Endothelial cell of hepatic sinusoid (primary cell): ENCODE measurements around the gene PPY.

Source experiments
- in situ Hi-C: cut with HindIII; loops from 2 replicates; pipeline ENCODE4 v1.10.0; 2017; ENCODE audit warnings: low sequenced_read_pairs

Gene PPY

GRCh38 chr17:43935204-43935925 is 6.9 kb downstream of the PPY start:
- in situ Hi-C loops = no loop called here

GRCh38 chr17:43932923-43933322 is 9.4 kb downstream of the PPY start:
- in situ Hi-C loops = no loop called here

GRCh38 chr17:43932357-43932756 is 9.9 kb downstream of the PPY start:
- in situ Hi-C loops = no loop called here

- in situ Hi-C loops = no loop called here
These were observed 11.2 kb downstream of the PPY start for GRCh38 chr17:43931062-43931571.

- in situ Hi-C loops = loop anchor here (5.0 kb wide), 1 partner anchor 86 kb away; no protein-coding TSS in a partner anchor
These were observed 13.7 kb downstream of the PPY start for GRCh38 chr17:43928609-43929008.

GRCh38 chr17:43927929-43928328 is 14.3 kb downstream of the PPY start:
- in situ Hi-C loops = loop anchor here (5.0 kb wide), 1 partner anchor 86 kb away; no protein-coding TSS in a partner anchor

GRCh38 chr17:43927060-43927864 is 15.0 kb downstream of the PPY start:
- in situ Hi-C loops = loop anchor here (5.0 kb wide), 1 partner anchor 85 kb away; no protein-coding TSS in a partner anchor

GRCh38 chr17:43924558-43924957 is 17.7 kb downstream of the PPY start:
- in situ Hi-C loops = no loop called here

GRCh38 chr17:43920500-43921095 is 21.7 kb downstream of the PPY start:
- in situ Hi-C loops = no loop called here

- in situ Hi-C loops = no loop called here
These were observed 24.3 kb downstream of the PPY start for GRCh38 chr17:43918026-43918389.

GRCh38 chr17:43917348-43918025 is 24.8 kb downstream of the PPY start:
- in situ Hi-C loops = no loop called here

- in situ Hi-C loops = no loop called here
These were observed 25.3 kb downstream of the PPY start for GRCh38 chr17:43917016-43917347.

GRCh38 chr17:43916385-43916784 is 25.9 kb downstream of the PPY start:
- in situ Hi-C loops = no loop called here

GRCh38 chr17:43915559-43915958 is 26.7 kb downstream of the PPY start:
- in situ Hi-C loops = no loop called here

- in situ Hi-C loops = loop anchor here (5.0 kb wide), 1 partner anchor 103 kb away; no protein-coding TSS in a partner anchor
These were observed 27.8 kb downstream of the PPY start for GRCh38 chr17:43914451-43914850.

GRCh38 chr17:43913584-43913983 is 28.7 kb downstream of the PPY start:
- in situ Hi-C loops = loop anchor here (5.0 kb wide), 1 partner anchor 104 kb away; no protein-coding TSS in a partner anchor

- in situ Hi-C loops = loop anchor here (5.0 kb wide), 1 partner anchor 105 kb away; no protein-coding TSS in a partner anchor
These were observed 29.5 kb downstream of the PPY start for GRCh38 chr17:43912635-43913304.

GRCh38 chr17:43911904-43912303 is 30.4 kb downstream of the PPY start:
- in situ Hi-C loops = loop anchor here (5.0 kb wide), 1 partner anchor 105 kb away; no protein-coding TSS in a partner anchor

- in situ Hi-C loops = loop anchor here (5.0 kb wide), 1 partner anchor 108 kb away; no protein-coding TSS in a partner anchor
These were observed 32.6 kb downstream of the PPY start for GRCh38 chr17:43909537-43910231.
